Inflammatory macrophage treated with lipopolysaccharide for 1 hour (primary cell): Measurements from ENCODE around the gene MINDY4.

ENCODE experiments used
- DNase-seq, 2 donors: peaks; one replicate each; pipeline ENCODE4 v3.0.0-alpha.2; 2020 to 2022

MINDY4 gene

GRCh38 chr7:30881448-30881847, 110.2 kb downstream of the MINDY4 start:
- no peak for DNase-seq

- no peak for DNase-seq
Measured at GRCh38 chr7:30884881-30885280, 113.7 kb downstream of the MINDY4 start.

- no peak for DNase-seq
Measured at GRCh38 chr7:30886608-30887011, 115.4 kb downstream of the MINDY4 start.

- no peak for DNase-seq
Measured at GRCh38 chr7:30887464-30887872, 116.3 kb downstream of the MINDY4 start.

GRCh38 chr7:30888747-30889146, 117.5 kb downstream of the MINDY4 start:
- DNase-seq, result no peak

GRCh38 chr7:30890226-30890625, 119.0 kb downstream of the MINDY4 start:
- no peak for DNase-seq

- DNase-seq, result no peak
Measured at GRCh38 chr7:30893357-30893756, 122.1 kb downstream of the MINDY4 start.

- DNase-seq, result no peak
Measured at GRCh38 chr7:30894009-30894408, 122.8 kb downstream of the MINDY4 start.

GRCh38 chr7:30894866-30895605, 123.8 kb downstream of the MINDY4 start:
- peak; percentile 29 to 44 for DNase-seq

GRCh38 chr7:30896036-30896435, 124.8 kb downstream of the MINDY4 start:
- no peak for DNase-seq

GRCh38 chr7:30896783-30897637, 125.8 kb downstream of the MINDY4 start:
- DNase-seq, result no peak

GRCh38 chr7:30897770-30898169, 126.6 kb downstream of the MINDY4 start:
- DNase-seq, result no peak

GRCh38 chr7:30898411-30898810, 127.2 kb downstream of the MINDY4 start:
- DNase-seq, result no peak

GRCh38 chr7:30899066-30899465, 127.8 kb downstream of the MINDY4 start:
- no peak for DNase-seq

GRCh38 chr7:30899630-30900029, 128.4 kb downstream of the MINDY4 start:
- DNase-seq, result no peak

GRCh38 chr7:30900053-30900452, 128.8 kb downstream of the MINDY4 start:
- no peak for DNase-seq

- DNase-seq, result no peak
Measured at GRCh38 chr7:30900803-30901362, 129.7 kb downstream of the MINDY4 start.

- DNase-seq, result no peak
Measured at GRCh38 chr7:30901856-30902255, 130.6 kb downstream of the MINDY4 start.

- DNase-seq, result no peak
Measured at GRCh38 chr7:30902466-30902865, 131.2 kb downstream of the MINDY4 start.

- no peak for DNase-seq
Measured at GRCh38 chr7:30903146-30903545, 131.9 kb downstream of the MINDY4 start.

- DNase-seq, result no peak
Measured at GRCh38 chr7:30904561-30904960, 133.3 kb downstream of the MINDY4 start.

GRCh38 chr7:30905078-30906012, 134.1 kb downstream of the MINDY4 start:
- DNase-seq, result no peak

- DNase-seq, result no peak
Measured at GRCh38 chr7:30906014-30906413, 134.8 kb downstream of the MINDY4 start.
